T-helper 1 cell treated with Interleukin-12 subunit alpha and Interleukin-12 subunit beta and Interleukin-4 antibody, amounts not matched to agents 30 μg/mL and 1 μg/mL, for 36 hours (primary cell): ENCODE measurements around the gene AUTS2.
"Not testable (repeated sequence)": the region's sequence is repeated elsewhere in the genome, so short reads cannot be mapped to it uniquely, and the experiment has no call there.

Experiments
- H3K27ac Mint-ChIP-seq: one replicate; pipeline ENCODE4 v1.8.0; 2021; ENCODE audit warnings: mild to moderate bottlenecking, mixed read lengths
- H3K27me3 Mint-ChIP-seq: one replicate; pipeline ENCODE4 v1.8.0; 2021; ENCODE audit warnings: low read depth, mixed read lengths
- H3K36me3 Mint-ChIP-seq: one replicate; pipeline ENCODE4 v1.8.0; 2021; ENCODE audit warnings: low read depth, mixed read lengths
- H3K4me1 Mint-ChIP-seq: one replicate; pipeline ENCODE4 v1.8.0; 2021; ENCODE audit warnings: low read depth, mixed read lengths
- H3K4me3 Mint-ChIP-seq: one replicate; pipeline ENCODE4 v1.8.0; 2021; ENCODE audit warnings: mild to moderate bottlenecking, moderate library complexity, mixed read lengths
- H3K9me3 Mint-ChIP-seq: one replicate; pipeline ENCODE4 v1.8.0; 2021; ENCODE audit warnings: mixed read lengths

Gene AUTS2

DNA sequence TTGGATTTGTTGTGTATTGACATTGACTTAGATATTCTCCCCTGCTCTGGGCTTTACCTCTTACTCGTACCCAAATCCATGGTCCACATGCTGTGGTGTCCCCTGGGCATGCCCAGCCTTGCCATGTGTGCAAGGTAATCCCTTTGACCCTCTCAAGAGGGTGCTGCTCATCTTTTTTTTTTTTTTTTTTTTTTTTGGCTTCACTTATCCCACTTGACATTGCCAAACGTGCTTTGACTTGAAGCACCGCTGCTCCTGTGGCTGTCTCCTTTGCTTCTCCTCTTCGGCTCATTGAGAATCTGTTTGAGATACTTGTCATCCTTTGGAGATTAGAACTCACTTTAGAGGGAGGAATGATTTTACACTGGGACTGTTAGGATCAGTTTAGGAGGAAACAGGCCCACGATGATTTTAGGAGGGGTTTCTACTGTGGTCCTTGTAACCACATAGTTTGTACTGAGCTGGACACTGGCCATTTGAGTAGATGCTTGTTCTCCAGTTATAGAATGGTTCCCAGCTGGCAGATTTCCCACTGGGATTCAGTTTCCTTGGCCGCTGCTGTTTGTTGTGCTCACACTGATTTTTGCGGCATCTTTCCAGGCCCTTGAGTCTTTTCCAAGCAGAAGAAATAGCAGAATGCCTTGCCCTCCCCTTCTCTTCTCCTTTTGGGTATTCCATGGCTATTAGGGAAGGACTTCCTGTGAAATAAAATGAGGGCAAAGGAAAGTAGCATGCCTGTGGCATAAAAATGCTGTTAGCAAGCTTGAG, 184.8 kb downstream of the AUTS2 start:
- Mint-ChIP-seq H3K4me3 (no peak overlapping the region), H3K36me3 (no peaks in the 10 kb centered on the region), H3K4me1 (no peaks in the 10 kb centered on the region), H3K27ac (no peak overlapping the region), H3K27me3 (no peaks in the 10 kb centered on the region), H3K9me3 (no peaks in the 10 kb centered on the region)

DNA sequence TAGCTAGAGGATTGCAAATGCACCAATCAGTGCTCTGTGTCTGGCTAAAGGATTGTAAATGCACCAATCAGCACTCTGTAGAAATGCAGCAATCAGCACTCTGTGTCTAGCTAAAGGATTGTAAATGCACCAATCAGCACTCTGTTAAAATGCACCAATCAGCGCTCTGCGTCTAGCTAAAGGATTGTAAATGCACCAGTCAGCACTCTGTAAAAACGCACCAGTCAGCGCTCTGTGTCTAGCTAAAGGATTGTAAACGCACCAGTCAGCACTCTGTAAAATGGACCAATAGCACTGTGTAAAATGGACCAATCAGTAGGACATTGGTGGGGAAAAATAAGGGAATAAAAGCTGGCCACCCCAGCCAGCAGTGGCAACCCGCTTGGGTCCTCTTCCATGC, 187.9 kb downstream of the AUTS2 start:
- H3K9me3 Mint-ChIP-seq, H3K36me3 Mint-ChIP-seq, H3K27ac Mint-ChIP-seq, H3K4me1 Mint-ChIP-seq, H3K4me3 Mint-ChIP-seq, H3K27me3 Mint-ChIP-seq: not testable (repeated sequence)

DNA sequence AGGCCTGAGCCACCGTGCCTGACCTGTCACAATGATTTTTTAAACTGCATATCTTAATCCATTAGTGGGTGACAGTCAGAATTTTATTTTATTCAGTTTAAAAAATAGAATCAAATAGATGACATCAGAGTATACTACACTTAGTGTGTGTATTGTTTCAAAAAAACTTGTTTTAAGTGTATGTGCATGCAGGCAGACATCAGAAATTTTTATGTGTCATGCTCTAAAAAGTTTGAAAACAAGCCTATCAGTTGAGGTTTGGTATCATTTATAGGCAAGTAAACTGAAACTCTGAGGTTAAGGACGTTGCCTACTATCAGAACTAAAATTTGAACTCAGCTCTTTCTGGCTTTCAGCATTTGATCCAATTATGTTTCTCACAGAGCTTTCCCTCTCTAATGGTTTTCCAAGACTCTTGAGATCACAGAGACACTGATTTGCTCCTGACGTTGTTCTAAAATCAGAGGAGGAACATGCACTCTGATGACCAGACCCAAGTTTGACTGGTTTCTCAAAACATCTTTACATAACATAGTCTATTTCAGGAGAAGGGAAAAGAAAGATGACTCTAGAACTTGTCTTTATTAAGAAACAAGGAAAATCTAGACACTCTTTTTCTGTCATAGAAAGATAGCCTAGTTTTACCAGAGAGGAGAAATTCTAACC, 188.6 kb downstream of the AUTS2 start:
- H3K4me3 Mint-ChIP-seq: no peak overlapping the region
- H3K4me1 Mint-ChIP-seq: no peaks in the 10 kb centered on the region
- no peak overlapping the region for H3K27ac Mint-ChIP-seq
- no peaks in the 10 kb centered on the region for H3K36me3 Mint-ChIP-seq
- H3K27me3 Mint-ChIP-seq: no peaks in the 10 kb centered on the region
- H3K9me3 Mint-ChIP-seq: no peaks in the 10 kb centered on the region

DNA sequence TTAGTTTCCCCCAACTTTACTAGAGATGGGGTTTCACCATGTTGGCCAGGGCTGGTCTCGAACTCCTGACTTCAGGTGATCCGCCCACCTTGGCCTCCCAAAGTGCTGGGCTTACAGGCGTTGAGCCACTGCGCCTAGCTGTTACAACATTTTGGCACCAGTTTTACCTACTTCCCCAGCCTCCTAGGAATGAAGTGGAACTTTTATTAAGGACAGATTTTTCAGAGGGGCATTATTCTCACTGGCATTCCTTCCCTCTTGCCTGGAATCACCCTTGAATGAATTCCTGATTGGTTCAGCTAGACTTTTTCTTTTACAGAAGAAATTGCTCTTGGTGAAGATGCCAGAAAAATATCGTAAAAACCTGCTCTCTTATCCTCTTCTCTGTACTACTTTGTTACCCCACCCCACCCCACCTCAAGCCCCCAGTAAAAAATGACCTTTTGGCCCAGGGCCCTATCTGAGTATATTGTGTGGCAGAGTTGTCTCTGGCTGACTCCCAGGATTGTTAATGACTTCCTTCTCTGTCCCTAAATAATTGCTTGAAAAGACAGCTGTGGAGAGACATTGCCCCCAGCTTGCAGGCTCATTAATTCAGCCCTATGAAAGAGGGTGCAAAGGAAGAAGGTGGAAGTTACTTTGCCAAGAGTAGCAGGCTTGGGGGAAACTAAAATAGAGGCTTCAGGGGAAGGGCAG, 189.6 kb downstream of the AUTS2 start:
- Mint-ChIP-seq H3K36me3 (no peaks in the 10 kb centered on the region), H3K4me1 (no peaks in the 10 kb centered on the region), H3K27ac (no peak overlapping the region), H3K27me3 (no peaks in the 10 kb centered on the region), H3K9me3 (no peaks in the 10 kb centered on the region), H3K4me3 (no peak overlapping the region)

DNA sequence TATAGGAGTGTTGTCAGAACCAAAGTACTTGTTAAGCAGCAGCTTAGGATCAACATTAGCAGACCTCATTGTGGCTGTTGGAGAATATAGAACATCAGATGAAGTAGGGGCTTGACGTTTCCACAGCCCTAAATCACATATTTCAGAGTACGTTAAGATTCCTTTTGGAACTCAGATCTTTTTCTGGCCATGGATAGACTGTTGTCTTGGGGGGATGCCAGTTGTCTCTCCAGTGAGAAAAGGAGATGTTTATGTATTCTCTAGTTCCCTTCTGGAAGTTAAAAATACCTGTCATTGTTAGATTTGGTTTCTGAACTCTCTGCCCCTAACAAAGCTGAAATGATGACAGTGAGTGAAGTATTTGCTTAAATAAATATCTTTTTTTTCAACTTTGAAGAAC, 191.3 kb downstream of the AUTS2 start:
- no peak overlapping the region for H3K4me3 Mint-ChIP-seq
- H3K36me3 Mint-ChIP-seq: no peaks in the 10 kb centered on the region
- no peaks in the 10 kb centered on the region for H3K9me3 Mint-ChIP-seq
- H3K4me1 Mint-ChIP-seq: no peaks in the 10 kb centered on the region
- H3K27ac Mint-ChIP-seq: no peak overlapping the region
- H3K27me3 Mint-ChIP-seq: no peaks in the 10 kb centered on the region

DNA sequence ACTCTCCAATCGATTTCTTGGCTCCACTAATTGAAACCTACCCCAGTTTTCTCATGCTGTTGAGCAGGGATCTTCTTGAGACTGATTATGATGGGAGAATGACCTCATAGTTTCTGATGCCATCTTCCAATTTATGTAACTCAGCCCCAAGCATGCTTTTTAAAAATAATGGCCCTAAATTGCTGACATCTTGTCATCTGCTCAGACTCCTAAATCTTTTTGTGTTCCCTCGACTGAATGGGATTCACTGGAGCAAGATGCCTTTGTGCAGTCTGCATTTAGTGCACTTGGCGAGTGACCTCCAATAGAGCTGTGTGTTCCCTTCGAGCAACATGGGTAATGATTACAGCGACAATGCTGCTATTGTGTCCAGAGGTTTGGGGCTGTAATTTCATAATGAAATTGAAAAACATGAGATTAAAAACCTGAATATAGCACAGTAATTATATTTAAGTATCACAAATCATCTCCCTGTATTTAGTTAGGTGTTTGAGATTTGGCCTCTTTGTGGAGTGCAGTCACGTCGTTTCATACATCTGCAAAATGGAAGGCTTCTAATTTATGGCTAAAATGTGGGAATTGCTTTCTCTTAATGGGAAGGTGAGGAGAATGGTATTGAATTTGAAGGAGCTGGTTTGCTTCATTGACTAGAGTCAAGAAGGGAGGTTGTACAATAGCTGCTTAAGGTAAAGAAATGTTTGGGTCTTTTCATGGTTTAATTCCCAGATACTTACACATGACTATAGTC, 192.9 kb downstream of the AUTS2 start:
- Mint-ChIP-seq H3K27me3 (no peaks in the 10 kb centered on the region), H3K4me1 (no peaks in the 10 kb centered on the region), H3K9me3 (no peaks in the 10 kb centered on the region), H3K27ac (no peak overlapping the region), H3K36me3 (no peaks in the 10 kb centered on the region), H3K4me3 (no peak overlapping the region)

DNA sequence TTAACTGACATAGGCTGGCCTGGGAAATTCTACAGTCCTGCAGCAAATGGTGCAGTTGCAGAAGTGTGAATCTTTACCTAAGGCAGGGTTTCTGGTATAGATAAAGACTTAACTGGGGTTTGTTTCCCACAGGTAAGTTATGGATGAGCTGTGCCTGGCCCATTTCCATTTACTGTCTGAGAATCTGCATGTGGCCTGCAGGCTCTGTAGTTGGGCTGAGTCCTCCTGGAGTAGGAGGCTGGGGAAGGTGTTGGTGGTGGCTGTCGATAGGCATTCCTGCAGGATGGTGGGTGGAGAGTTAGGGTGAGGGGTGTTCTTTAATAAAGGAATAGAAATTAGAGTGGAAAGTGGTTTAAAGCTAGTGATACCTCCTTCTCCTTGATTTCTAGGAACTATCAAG, 193.5 kb downstream of the AUTS2 start:
- no peak overlapping the region for H3K27ac Mint-ChIP-seq
- no peaks in the 10 kb centered on the region for H3K9me3 Mint-ChIP-seq
- H3K4me3 Mint-ChIP-seq: no peak overlapping the region
- H3K4me1 Mint-ChIP-seq: no peaks in the 10 kb centered on the region
- H3K27me3 Mint-ChIP-seq: no peaks in the 10 kb centered on the region
- H3K36me3 Mint-ChIP-seq: no peaks in the 10 kb centered on the region

DNA sequence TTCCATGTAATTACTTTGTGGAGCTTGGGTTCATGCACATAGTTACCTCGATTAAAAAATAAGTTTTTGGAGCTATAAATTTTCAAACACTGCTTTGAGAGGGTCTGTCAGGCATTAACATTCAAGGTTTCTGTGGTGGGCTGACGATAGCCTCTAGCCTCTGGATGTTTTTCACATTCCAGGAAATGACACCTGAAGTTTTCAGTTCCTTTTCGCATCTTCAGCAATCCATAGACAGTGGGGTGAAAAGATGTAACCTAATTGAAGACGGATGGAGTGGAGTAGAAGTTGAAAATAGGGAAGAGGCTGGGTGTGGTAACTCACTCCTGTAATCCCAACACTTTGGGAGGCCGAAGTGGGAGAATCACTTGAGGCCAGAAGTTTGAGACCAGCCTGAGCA, 197.7 kb downstream of the AUTS2 start:
- no peak overlapping the region for H3K4me3 Mint-ChIP-seq

DNA sequence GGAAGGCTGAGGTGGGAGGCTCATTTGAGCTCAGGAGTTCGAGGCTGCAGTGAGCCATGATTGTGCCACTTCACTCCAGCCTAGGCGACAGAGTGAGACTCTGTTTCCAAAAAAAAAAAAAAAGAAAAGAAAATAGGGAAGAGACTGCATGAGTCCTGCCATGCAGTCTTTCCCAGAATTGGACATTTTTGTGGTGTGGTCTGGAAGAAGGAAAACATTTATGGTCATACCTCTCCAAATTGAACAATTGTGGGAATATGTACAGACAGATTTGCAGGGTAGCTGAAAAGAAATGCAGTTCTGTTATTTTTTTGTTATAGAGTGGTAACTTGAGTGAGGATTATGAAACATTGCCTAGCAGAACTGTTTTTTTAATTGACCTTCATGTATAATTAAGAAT, 198.1 kb downstream of the AUTS2 start:
- no peaks in the 10 kb centered on the region for H3K9me3 Mint-ChIP-seq
- no peak overlapping the region for H3K27ac Mint-ChIP-seq
- no peaks in the 10 kb centered on the region for H3K27me3 Mint-ChIP-seq
- no peak overlapping the region for H3K4me3 Mint-ChIP-seq
- H3K4me1 Mint-ChIP-seq: no peaks in the 10 kb centered on the region
- no peaks in the 10 kb centered on the region for H3K36me3 Mint-ChIP-seq

More for the DNA sequence above, 197.7 kb downstream of the AUTS2 start:
- H3K4me1 Mint-ChIP-seq: no peaks in the 10 kb centered on the region
- H3K27ac Mint-ChIP-seq: no peak overlapping the region
- no peaks in the 10 kb centered on the region for H3K9me3 Mint-ChIP-seq
- no peaks in the 10 kb centered on the region for H3K27me3 Mint-ChIP-seq
- H3K36me3 Mint-ChIP-seq: no peaks in the 10 kb centered on the region

DNA sequence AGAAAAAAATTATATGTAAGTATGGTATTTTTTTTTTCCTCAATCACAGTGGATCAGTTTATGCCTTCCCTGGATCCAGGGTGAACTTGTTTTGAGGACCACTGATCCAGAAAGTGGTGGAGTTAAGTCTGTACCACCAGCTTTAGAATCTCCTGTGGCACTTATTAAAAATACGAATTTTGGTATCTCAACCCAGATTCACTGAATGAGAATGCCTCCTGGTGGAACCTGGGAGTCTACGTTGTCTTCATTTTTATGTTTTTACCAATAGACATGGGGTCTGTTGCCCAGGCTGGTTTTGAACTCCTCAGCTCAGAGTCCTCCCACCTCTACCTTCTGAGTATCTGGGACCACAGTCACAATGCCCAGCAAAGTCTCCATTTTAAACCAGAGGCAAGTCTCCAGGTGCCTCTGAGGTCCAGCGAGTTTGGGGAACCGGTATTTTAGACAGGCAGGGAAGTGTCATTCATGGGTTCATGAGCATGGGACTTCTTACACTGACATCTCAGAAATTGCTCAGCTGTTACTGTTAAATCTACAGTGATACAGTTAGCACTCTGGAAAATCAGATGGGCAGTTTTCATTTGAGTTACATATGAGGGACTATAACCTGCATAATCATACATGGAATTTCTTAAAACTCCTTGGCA, 200.9 kb downstream of the AUTS2 start:
- H3K36me3 Mint-ChIP-seq: no peaks in the 10 kb centered on the region
- H3K27ac Mint-ChIP-seq: no peak overlapping the region
- H3K4me1 Mint-ChIP-seq: no peaks in the 10 kb centered on the region
- no peak overlapping the region for H3K4me3 Mint-ChIP-seq
- no peaks in the 10 kb centered on the region for H3K27me3 Mint-ChIP-seq
- H3K9me3 Mint-ChIP-seq: no peaks in the 10 kb centered on the region

DNA sequence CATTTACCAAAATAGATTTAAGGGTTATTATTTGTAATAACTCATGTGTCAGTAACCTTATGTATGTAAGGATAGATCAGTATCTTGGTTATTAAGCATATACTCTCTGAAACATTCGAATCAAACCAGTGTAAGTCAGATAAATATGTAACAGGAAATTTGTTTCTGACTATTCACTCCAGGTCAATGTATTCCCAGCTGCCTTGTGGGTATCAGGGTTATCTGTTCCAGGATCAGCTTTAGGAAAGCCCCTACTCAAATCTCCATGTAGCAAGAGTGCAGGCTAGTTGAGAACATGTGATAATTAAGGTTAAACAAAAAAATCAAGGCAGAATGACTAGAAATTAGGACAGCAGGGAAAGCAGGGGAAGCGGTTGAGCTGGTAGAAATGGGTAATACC, 201.7 kb downstream of the AUTS2 start:
- no peak overlapping the region for H3K27ac Mint-ChIP-seq
- H3K36me3 Mint-ChIP-seq: no peaks in the 10 kb centered on the region
- H3K27me3 Mint-ChIP-seq: no peaks in the 10 kb centered on the region
- no peak overlapping the region for H3K4me3 Mint-ChIP-seq
- H3K9me3 Mint-ChIP-seq: no peaks in the 10 kb centered on the region
- no peaks in the 10 kb centered on the region for H3K4me1 Mint-ChIP-seq

DNA sequence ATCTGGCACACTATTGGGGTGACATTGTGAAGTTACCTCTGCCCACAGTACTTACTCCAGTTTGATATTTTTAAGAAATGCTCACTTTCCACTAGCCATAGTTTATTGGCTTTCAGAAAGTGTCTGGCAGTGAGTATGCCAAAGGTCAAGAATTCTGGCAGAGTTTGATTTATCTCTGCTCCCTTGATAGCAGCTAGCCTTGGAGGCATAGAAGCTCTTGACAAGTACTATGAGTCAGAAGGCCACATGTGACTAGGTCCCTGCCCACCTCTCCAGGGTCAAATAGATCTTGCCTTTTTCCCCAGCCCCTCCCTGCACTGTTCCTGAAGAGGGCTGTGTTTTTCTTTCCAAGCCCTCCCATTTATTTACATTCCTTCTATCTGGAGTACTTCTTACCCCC, 202.2 kb downstream of the AUTS2 start:
- Mint-ChIP-seq H3K4me3 (no peak overlapping the region), H3K36me3 (no peaks in the 10 kb centered on the region), H3K27me3 (no peaks in the 10 kb centered on the region), H3K4me1 (no peaks in the 10 kb centered on the region), H3K27ac (no peak overlapping the region), H3K9me3 (no peaks in the 10 kb centered on the region)

DNA sequence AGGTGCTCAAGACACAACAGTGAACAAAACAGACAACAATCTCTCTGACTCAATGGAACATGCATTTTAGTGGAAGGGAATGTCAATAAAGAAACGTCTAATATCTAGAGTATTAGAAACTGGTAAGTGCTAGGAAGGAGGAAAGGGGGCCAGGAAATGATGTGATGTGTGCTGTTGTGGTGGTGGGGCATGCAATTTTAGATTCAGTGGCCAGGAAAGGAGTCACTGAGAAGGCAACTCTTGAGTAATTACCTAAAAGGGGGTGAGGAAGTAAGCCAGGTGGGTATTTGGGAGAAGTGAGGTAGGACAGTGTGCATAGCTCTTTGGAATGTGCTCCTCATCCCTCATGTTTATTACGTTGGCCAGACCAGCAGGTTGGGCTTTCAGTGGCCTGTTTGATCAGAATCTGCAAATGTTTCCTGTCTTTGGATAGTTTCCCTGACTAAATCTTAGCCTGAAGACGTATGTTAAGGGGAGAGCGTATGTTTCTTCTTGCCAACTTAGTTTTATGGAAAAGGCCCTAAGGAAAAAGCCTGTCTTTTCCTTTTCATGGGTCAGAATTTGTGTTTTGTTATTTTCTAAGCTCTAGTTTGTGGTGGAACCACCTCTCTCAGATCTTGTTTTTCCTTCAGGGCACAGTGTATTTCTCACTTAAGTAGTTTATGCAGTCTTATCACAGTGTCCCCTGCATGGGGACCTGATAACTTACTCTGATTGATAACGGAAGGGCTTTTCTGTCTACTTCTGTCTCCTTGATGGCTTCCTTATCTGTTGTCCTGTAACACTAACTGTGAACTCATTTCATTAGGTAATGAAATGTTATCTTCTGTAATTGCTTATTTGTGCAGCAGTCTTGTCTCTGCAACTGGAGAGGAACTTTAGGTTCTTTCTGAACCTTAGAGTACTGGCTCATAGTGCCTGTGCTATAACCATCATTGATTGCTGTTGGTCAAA, 203.7 kb downstream of the AUTS2 start:
- Mint-ChIP-seq H3K27me3 (no peaks in the 10 kb centered on the region), H3K4me3 (no peak overlapping the region), H3K36me3 (no peaks in the 10 kb centered on the region), H3K4me1 (no peaks in the 10 kb centered on the region), H3K9me3 (no peaks in the 10 kb centered on the region), H3K27ac (no peak overlapping the region)
